ENCODE data around the gene PER2. TPM values are rescaled to one million over a fixed set of nuclear protein-coding genes. Genes with fewer than 3 reads are reported as not detected.

The PER2 gene
- total and polyA plus RNA-seq, 2 of the 13 experiments (the other 11 are each of a cell fraction or from before 2014, with no cell fraction given), result 5.1 to 9.4 TPM

- TF ChIP-seq, protein P1, sequence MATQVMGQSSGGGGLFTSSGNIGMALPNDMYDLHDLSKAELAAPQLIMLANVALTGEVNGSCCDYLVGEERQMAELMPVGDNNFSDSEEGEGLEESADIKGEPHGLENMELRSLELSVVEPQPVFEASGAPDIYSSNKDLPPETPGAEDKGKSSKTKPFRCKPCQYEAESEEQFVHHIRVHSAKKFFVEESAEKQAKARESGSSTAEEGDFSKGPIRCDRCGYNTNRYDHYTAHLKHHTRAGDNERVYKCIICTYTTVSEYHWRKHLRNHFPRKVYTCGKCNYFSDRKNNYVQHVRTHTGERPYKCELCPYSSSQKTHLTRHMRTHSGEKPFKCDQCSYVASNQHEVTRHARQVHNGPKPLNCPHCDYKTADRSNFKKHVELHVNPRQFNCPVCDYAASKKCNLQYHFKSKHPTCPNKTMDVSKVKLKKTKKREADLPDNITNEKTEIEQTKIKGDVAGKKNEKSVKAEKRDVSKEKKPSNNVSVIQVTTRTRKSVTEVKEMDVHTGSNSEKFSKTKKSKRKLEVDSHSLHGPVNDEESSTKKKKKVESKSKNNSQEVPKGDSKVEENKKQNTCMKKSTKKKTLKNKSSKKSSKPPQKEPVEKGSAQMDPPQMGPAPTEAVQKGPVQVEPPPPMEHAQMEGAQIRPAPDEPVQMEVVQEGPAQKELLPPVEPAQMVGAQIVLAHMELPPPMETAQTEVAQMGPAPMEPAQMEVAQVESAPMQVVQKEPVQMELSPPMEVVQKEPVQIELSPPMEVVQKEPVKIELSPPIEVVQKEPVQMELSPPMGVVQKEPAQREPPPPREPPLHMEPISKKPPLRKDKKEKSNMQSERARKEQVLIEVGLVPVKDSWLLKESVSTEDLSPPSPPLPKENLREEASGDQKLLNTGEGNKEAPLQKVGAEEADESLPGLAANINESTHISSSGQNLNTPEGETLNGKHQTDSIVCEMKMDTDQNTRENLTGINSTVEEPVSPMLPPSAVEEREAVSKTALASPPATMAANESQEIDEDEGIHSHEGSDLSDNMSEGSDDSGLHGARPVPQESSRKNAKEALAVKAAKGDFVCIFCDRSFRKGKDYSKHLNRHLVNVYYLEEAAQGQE (IDR thresholded peaks at IDR 0.05; ENCODE audit: borderline replicate concordance in 1 of 2, low read depth in 1 of 2, low read length in 2 of 2), result no peak
- TF ChIP-seq MAZ (IDR thresholded peaks at IDR 0.05; ENCODE audit: borderline replicate concordance, low read depth, low read length), result no peak
- 0 out of 2 replicates have a peak, but pooled peaks have one; percentile 47 for TF ChIP-seq MAZ (CRISPR knock-in tag; IDR thresholded peaks at IDR 0.05; ENCODE audit: low read depth)
- TF ChIP-seq, protein P2, sequence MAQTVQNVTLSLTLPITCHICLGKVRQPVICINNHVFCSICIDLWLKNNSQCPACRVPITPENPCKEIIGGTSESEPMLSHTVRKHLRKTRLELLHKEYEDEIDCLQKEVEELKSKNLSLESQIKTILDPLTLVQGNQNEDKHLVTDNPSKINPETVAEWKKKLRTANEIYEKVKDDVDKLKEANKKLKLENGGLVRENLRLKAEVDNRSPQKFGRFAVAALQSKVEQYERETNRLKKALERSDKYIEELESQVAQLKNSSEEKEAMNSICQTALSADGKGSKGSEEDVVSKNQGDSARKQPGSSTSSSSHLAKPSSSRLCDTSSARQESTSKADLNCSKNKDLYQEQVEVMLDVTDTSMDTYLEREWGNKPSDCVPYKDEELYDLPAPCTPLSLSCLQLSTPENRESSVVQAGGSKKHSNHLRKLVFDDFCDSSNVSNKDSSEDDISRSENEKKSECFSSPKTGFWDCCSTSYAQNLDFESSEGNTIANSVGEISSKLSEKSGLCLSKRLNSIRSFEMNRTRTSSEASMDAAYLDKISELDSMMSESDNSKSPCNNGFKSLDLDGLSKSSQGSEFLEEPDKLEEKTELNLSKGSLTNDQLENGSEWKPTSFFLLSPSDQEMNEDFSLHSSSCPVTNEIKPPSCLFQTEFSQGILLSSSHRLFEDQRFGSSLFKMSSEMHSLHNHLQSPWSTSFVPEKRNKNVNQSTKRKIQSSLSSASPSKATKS (CRISPR knock-in tag; IDR thresholded peaks at IDR 0.05), result no peak
- no peak for TF ChIP-seq ARID2 (CRISPR knock-in tag; IDR thresholded peaks at IDR 0.05; ENCODE audit: borderline replicate concordance)
- TF ChIP-seq ZIK1 (CRISPR knock-in tag; IDR thresholded peaks at IDR 0.05; ENCODE audit: borderline replicate concordance, low read depth), result no peak
- TF ChIP-seq ZNF34 (CRISPR knock-in tag; IDR thresholded peaks at IDR 0.05; ENCODE audit: borderline replicate concordance), result no peak
- TF ChIP-seq, protein P3, sequence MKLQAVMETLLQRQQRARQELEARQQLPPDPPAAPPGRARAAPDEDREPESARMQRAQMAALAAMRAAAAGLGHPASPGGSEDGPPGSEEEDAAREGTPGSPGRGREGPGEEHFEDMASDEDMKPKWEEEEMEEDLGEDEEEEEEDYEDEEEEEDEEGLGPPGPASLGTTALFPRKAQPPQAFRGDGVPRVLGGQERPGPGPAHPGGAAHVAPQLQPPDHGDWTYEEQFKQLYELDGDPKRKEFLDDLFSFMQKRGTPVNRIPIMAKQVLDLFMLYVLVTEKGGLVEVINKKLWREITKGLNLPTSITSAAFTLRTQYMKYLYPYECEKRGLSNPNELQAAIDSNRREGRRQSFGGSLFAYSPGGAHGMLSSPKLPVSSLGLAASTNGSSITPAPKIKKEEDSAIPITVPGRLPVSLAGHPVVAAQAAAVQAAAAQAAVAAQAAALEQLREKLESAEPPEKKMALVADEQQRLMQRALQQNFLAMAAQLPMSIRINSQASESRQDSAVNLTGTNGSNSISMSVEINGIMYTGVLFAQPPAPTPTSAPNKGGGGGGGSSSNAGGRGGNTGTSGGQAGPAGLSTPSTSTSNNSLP (IDR thresholded peaks at IDR 0.05; ENCODE audit: low read depth, low read length), result 0 out of 2 replicates have a peak, but pooled peaks have one; percentile 25
- no peak for TF ChIP-seq ZNF30 (CRISPR knock-in tag; IDR thresholded peaks at IDR 0.05)
- no peak for TF ChIP-seq ZNF142 (CRISPR knock-in tag; IDR thresholded peaks at IDR 0.05)
- TF ChIP-seq RAD51 (IDR thresholded peaks at IDR 0.05; ENCODE audit: borderline replicate concordance), result no peak
- peak; percentile 84 for TF ChIP-seq ZSCAN25 (CRISPR knock-in tag; IDR thresholded peaks at IDR 0.05)
- no peak for TF ChIP-seq SIN3B (IDR thresholded peaks at IDR 0.05; ENCODE audit: low read length)
- TF ChIP-seq KLF6 (CRISPR knock-in tag; IDR thresholded peaks at IDR 0.05), result 0 out of 2 replicates have a peak, but pooled peaks have one; percentile 40
- TF ChIP-seq ELF1 (CRISPR knock-in tag; IDR thresholded peaks at IDR 0.05), result no peak
Observed at GRCh38 chr2:238263204-238264071, 25.0 kb downstream of the PER2 start (continued).
